Cerebellar cortex (tissue), 1 donor: ENCODE measurements around the gene DTNBP1.
"Not testable (repeated sequence)": the region's sequence is repeated elsewhere in the genome, so short reads cannot be mapped to it uniquely, and the experiment has no call there.

Experiments
- DNase-seq: peaks from one replicate; pipeline ENCODE4 v3.0.0-alpha.2; 2015; ENCODE audit warnings: low spot score

Gene DTNBP1

GRCh38 chr6:15666896-15667295, 4.1 kb upstream of the DTNBP1 start:
- not testable (repeated sequence) for DNase-seq

DNA sequence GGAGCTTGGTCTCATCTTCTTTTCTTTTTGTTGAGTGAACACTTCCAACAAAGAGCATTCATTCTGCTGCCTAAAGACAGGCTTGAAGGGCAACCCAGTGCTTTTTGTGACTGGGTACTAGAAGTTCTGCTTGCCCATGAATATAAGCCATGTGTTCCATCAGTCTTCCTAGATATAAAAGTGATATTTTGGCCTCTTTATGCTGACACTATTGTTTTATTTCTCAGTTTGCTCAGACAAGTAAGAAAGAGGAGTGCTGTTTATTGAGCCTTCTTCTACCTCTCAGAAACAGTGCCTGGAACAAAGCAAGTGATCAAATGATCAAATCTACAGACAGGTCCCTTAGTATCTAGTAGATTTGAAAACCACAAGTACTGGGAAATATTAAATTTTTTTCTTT, 2.4 kb upstream of the DTNBP1 start:
- DNase-seq = no peak

- no peak for DNase-seq
These were observed 473 bp upstream of the DTNBP1 start for GRCh38 chr6:15663130-15663871.

DNA sequence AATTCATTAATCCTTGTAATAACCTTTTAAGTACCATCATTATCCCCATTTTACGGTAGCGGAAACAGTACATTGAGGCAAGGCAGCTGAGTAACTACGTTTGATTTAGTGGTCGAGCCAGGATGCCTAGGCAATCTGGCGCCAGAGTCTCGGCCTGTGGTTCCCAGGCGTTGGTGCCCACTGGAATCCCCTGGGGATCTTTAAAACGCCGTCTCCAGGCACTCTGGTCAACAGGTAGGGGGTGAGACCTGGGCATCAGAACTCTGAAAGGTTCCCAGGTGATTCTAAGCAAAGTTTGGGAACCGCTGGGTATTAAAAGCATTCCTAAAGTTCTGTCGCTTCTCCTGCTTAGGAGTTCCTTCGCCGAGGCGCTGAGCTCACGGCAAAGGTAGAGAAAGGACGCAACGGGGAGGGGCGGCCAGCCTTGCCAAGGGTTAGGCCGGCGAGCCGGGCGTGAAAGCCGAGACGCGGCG, 939 bp downstream of the DTNBP1 start:
- DNase-seq = peak; percentile 35

GRCh38 chr6:15659181-15659580, 3.6 kb downstream of the DTNBP1 start:
- DNase-seq = no peak

DNA sequence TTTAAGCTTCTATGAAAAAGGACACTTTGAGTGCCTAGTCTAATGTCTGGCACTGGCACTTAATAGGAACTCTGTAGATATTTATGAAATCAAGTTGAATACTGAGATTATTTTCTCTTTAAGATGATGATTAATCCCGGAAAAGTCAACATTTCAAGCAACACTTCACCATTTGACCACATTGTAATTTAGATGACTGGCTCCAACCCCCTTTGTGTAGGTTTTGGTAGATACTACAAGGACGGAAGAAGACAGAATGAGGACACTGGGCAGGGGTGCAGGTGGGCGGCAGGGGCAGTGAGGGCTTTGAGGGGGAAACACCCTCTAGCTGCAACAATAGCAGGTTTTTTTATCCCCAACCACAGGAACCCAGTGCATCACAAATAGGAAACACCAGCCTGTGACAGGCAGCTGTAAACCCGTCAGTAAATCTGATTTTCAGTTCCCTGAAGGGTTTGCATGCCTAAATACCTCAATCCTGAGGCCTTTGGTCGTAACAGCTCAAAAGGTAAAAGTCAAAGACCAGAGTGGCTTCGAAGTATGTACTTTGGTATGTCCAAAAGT, 4.6 kb downstream of the DTNBP1 start:
- DNase-seq = no peak

DNA sequence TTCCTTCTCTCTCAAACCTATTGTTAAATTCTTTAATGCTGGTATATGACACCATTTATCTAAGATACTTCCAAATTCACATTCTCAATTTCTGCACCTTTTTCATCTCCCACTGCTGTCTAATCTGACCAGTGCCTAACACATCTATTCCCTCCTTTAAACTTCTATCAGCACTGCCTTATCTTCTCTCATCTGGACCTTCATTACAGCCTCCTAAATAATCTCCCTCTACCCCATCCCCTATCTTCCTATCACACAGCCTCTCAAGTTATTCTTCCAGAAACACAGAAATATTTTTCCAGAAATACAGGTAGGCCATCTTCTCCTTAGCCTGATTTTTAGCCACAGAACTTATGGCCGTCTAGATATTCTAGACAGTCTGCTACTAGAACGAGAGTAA, 5.5 kb downstream of the DTNBP1 start:
- no peak for DNase-seq

DNA sequence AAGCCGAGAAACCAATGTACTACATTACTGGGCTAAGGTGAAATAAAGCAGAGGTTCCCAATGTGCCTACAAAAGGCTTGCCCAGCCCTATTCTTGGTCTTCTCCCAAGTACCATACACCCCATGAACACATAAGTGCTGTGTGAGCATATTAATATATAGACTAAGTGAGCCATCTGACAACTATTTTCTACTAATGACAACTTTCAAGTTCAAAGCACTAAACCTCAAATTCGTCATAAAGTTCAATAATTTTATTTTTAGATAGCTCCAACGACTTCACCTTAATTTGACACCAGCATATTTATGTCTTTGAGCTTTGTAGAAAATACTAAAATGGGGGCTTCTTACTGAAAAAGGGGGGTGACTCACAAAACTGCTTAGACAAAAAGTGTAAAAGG, 6.7 kb downstream of the DTNBP1 start:
- no peak for DNase-seq

- no peak for DNase-seq
These were observed 8.6 kb downstream of the DTNBP1 start for GRCh38 chr6:15654250-15654649.

GRCh38 chr6:15653581-15653980, 9.2 kb downstream of the DTNBP1 start:
- no peak for DNase-seq

GRCh38 chr6:15650004-15650559, 12.7 kb downstream of the DTNBP1 start:
- not testable (repeated sequence) for DNase-seq

DNA sequence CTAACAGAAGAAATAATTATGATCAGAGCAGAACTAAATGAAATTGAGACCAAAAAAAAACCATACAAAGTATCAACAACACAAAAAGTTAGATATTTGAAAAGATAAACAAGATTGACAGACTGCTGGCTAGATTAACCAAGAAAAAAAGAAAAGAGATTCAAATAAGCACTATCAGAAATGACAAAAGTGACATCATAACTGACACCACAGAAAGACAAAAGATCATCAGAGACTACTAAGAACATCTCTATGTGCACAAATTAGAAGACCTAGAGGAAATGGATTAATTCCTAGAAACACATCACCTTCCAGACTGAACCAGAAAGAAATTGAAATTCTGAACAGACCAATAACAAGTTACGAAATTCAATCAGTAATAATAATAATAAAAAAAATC, 17.9 kb downstream of the DTNBP1 start:
- DNase-seq = no peak

DNA sequence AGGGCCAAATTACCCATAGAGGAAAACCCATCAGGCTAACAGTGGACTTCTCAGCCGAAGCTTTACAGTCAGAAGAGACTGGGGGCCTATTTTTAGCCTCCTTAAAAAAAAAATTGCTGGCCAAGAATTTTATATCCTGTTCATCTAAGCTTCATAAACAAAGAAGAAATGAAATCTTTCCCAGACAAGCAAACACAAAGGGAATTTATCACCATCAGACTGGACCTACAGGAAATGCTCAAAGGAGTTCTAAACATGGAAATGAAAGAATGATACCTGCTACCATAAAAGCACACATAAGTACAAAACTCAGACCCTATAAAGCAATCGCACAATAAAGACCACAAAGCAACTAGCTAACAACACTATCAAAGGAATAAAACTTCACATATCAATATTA, 19.3 kb downstream of the DTNBP1 start:
- no peak for DNase-seq

GRCh38 chr6:15642276-15642675, 20.6 kb downstream of the DTNBP1 start:
- DNase-seq = no peak

DNA sequence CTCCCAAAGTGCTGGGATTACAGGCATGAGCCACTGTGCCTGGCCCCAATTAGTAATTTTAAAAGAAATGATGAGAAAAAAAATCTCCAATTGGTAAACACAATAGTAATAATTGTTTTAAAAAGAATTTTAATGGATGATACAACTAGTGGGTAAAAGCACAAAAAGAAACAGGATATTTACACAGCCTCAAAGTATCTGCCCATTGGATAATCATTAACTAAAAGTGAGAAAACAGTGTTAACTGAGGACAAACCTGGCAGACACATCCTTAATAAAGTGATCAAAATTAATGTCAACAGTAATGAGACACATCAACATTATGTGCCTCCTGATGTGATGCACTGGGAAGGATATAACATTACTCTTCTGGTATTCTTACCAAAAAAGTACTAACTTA, 24.5 kb downstream of the DTNBP1 start:
- DNase-seq = no peak

- DNase-seq = no peak
These were observed 31.4 kb downstream of the DTNBP1 start for GRCh38 chr6:15631432-15631831.

GRCh38 chr6:15630202-15630601, 32.6 kb downstream of the DTNBP1 start:
- no peak for DNase-seq

DNA sequence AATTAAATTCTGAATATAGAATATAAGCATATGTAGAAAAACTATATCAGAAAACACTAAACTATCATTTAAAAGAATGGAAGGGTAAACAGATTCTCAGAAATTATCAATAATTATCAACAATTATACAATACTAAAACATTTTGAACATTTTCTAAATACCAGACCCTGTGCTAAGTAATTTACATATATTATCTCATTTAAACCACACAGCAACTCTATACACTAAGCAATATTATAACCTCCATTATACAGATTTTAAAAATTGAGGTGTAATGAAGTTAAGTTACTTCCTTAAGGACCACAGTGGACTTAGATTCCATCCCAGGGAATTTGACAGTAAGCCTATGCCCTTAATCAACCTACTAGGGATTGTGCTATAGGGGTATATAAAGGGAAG, 33.3 kb downstream of the DTNBP1 start:
- no peak for DNase-seq

GRCh38 chr6:15628499-15629131, 34.2 kb downstream of the DTNBP1 start:
- DNase-seq = no peak

DNA sequence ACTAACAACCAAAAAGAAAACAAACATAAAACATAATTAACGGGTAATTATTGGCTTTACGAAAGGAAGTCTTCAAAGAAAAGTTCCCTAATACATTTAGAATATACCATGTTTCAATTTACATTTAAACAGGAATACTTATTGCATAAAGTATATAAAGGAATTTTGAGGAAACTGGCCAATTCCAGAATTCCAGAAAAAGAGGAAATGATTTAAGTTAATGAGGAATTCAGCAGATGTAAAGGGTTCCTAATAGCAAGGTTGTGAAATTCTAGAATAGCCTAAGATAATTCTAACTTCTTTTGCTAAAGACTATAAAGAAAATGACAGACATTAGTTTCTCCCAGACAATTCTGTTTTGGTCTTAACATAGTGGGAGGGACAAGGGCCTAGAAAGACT, 35.0 kb downstream of the DTNBP1 start:
- DNase-seq = no peak

DNA sequence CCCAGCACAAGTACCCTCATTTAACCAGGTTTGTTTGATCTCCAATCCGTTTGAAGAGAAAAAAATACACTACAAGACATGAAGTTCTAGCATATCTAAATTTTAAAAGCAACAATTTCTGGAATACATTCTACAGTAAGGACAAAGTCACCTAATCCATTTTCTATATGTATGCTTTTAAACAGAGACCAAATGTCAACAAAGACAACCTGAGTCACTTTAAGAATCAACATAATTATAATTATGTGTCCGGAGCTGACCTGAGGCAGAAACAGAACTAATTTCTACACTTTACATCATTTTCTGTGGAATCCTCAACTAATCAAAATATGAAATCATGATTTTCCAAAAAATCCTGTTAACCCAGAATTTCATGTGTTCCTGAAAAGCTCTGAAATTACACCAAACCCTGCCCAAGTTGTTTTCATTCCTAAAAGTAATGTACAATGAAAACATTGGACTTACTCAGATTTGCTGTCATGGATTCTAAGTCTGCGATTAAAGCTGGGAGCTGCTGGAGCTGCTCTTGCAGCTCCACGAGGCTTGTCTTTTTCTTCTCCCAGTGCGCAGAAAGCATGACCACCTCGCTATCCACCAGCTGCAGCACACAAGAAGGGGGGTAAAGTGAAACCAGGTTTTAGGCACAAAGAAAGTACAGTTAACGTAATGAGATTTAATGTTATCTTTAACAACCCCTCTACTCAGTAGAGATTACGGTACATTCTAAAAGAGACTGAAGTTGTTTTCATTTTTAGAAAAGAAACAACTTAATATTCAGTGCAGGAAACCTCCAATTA, 35.8 kb downstream of the DTNBP1 start:
- no peak for DNase-seq

DNA sequence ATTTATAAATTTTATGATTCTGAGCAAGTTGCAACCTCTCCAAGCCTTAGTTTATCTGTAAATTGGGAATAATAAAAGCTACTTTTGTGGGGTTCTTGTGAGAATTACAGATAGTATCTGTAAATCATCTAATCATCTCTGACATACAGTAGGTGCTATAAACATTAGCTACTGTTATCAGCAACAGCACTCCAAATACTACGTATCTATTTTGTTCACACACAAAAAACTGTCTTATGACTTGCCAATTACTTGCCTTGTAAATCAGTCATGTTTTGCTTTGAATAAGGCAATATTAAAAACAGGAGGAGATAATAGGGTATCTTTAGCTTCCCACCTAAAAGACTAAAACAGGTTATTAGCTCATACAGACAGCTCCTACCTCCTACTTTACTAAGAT, 36.7 kb downstream of the DTNBP1 start:
- no peak for DNase-seq
